DOHH2 (cell line): ENCODE results near the gene RSPO4.

Experiments
- H3F3A ChIP-seq: fragments of 200-600 bp; sonication (generic), shearing (Covaris generic); 2 replicates; pipeline ENCODE4 v1.6.0; 2016; ENCODE audit warnings: antibody characterized with exemption, mild to moderate bottlenecking; ENCODE audit not compliant: control insufficient read depth, insufficient read depth
- H3K27ac ChIP-seq: fragments of 200-600 bp; sonication (generic); 2 replicates; pipeline ENCODE4 v1.5.1; 2014; ENCODE audit warnings: low read depth, mild to moderate bottlenecking, low read length, moderate library complexity
- H3K27me3 ChIP-seq: fragments of 200-600 bp; sonication (generic); 2 replicates; pipeline ENCODE4 v1.6.1; 2014; ENCODE audit warnings: mild to moderate bottlenecking, low read length, mixed read lengths; ENCODE audit not compliant: control insufficient read depth
- H3K36me3 ChIP-seq: fragments of 200-600 bp; sonication (generic); 2 replicates; pipeline ENCODE4 v1.6.1; 2014; ENCODE audit warnings: mild to moderate bottlenecking, low read length, moderate library complexity, mixed read lengths; ENCODE audit not compliant: control insufficient read depth
- H3K4me1 ChIP-seq: fragments of 200-600 bp; sonication (generic); 2 replicates; pipeline ENCODE4 v1.6.1; 2014; ENCODE audit warnings: mild to moderate bottlenecking, low read length, mixed read lengths; ENCODE audit not compliant: control insufficient read depth
- H3K4me2 ChIP-seq: fragments of 200-600 bp; sonication (generic); 2 replicates; pipeline ENCODE4 v1.6.0; 2014; ENCODE audit warnings: mild to moderate bottlenecking, low read length, moderate library complexity
- H3K4me3 ChIP-seq: fragments of 200-600 bp; sonication (generic); 2 replicates; pipeline ENCODE4 v1.5.1; 2014; ENCODE audit warnings: mild to moderate bottlenecking, low read length, mixed read lengths
- H3K79me2 ChIP-seq: fragments of 200-600 bp; sonication (generic); 2 replicates; pipeline ENCODE4 v1.6.1; 2014; ENCODE audit warnings: mild to moderate bottlenecking, low read length, mixed read lengths; ENCODE audit not compliant: control insufficient read depth
- H3K9me2 ChIP-seq: fragments of 200-600 bp; sonication (generic); replicated peaks from 2 replicates; pipeline ENCODE4 v1.6.1; 2014; ENCODE audit warnings: mild to moderate bottlenecking, low read length, mixed read lengths; ENCODE audit not compliant: control insufficient read depth
- H3K9me3 ChIP-seq: fragments of 200-600 bp; sonication (generic); 2 replicates; pipeline ENCODE4 v1.6.1; 2014; ENCODE audit warnings: antibody characterized with exemption, low read length, mixed read lengths; ENCODE audit not compliant: control insufficient read depth, insufficient read depth
- H4K20me1 ChIP-seq: fragments of 200-600 bp; sonication (generic); 2 replicates; pipeline ENCODE4 v1.6.0; 2014; ENCODE audit warnings: low read depth, mild to moderate bottlenecking, antibody characterized with exemption, low read length, moderate library complexity; ENCODE audit not compliant: control insufficient read depth, insufficient read depth
- CTCF ChIP-seq: fragments of 200-600 bp; sonication (generic); IDR thresholded peaks from one replicate; pipeline ENCODE4 v1.5.1; 2014; ENCODE audit warnings: antibody characterized with exemption, mild to moderate bottlenecking, low read depth, low read length; ENCODE audit not compliant: poor library complexity, severe bottlenecking
- EZH2phosphoT487 ChIP-seq: fragments of 200-600 bp; sonication (generic); IDR thresholded peaks from 2 replicates; pipeline ENCODE4 v1.6.1; 2017; ENCODE audit warnings: borderline replicate concordance, mild to moderate bottlenecking, antibody characterized with exemption, low read length, moderate library complexity, mixed read lengths

RSPO4 gene

GRCh38 chr20:1041845-1042390 lies 39.8 kb upstream of the RSPO4 start:
- H3K9me3 ChIP-seq = no peaks in the 10 kb centered on the region
- no peaks in the 10 kb centered on the region for H4K20me1 ChIP-seq
- no peak overlapping the region for H3K4me2 ChIP-seq
- H3K27ac ChIP-seq = no peak overlapping the region
- H3K79me2 ChIP-seq = no peaks in the 10 kb centered on the region
- H3F3A ChIP-seq = no peaks in the 10 kb centered on the region
- no peaks in the 10 kb centered on the region for H3K4me1 ChIP-seq
- no peaks in the 10 kb centered on the region for H3K36me3 ChIP-seq
- TF ChIP-seq EZH2phosphoT487 = no peak
- TF ChIP-seq CTCF = no peak
- no peak overlapping the region for H3K4me3 ChIP-seq
- H3K27me3 ChIP-seq = no peaks in the 10 kb centered on the region
- no peaks in the 10 kb centered on the region for H3K9me2 ChIP-seq

GRCh38 chr20:1038205-1038604 lies 36.1 kb upstream of the RSPO4 start:
- Histone ChIP-seq H3K36me3 (no peaks in the 10 kb centered on the region), H3K4me3 (no peak overlapping the region), H3K9me2 (no peaks in the 10 kb centered on the region), H3K4me1 (no peaks in the 10 kb centered on the region), H3K27ac (no peak overlapping the region), H3K9me3 (no peaks in the 10 kb centered on the region), H4K20me1 (no peaks in the 10 kb centered on the region), H3K4me2 (no peak overlapping the region), H3K27me3 (no peaks in the 10 kb centered on the region), H3F3A (no peaks in the 10 kb centered on the region), H3K79me2 (no peaks in the 10 kb centered on the region)
- TF ChIP-seq CTCF (no peak), EZH2phosphoT487 (no peak)

GRCh38 chr20:1037039-1037438 lies 34.9 kb upstream of the RSPO4 start:
- Histone ChIP-seq H3F3A (no peaks in the 10 kb centered on the region), H3K36me3 (no peaks in the 10 kb centered on the region), H3K9me2 (no peaks in the 10 kb centered on the region), H4K20me1 (no peaks in the 10 kb centered on the region), H3K9me3 (no peaks in the 10 kb centered on the region), H3K27ac (no peak overlapping the region), H3K27me3 (no peaks in the 10 kb centered on the region), H3K79me2 (no peaks in the 10 kb centered on the region), H3K4me2 (no peak overlapping the region), H3K4me3 (no peak overlapping the region), H3K4me1 (no peaks in the 10 kb centered on the region)
- TF ChIP-seq CTCF = no peak
- no peak for TF ChIP-seq EZH2phosphoT487

GRCh38 chr20:1035466-1035865 lies 33.4 kb upstream of the RSPO4 start:
- no peaks in the 10 kb centered on the region for H3K9me3 ChIP-seq
- H3K27me3 ChIP-seq = no peaks in the 10 kb centered on the region
- no peaks in the 10 kb centered on the region for H3K4me1 ChIP-seq
- no peak overlapping the region for H3K4me3 ChIP-seq
- no peaks in the 10 kb centered on the region for H4K20me1 ChIP-seq
- no peaks in the 10 kb centered on the region for H3K36me3 ChIP-seq
- no peaks in the 10 kb centered on the region for H3K79me2 ChIP-seq
- no peak overlapping the region for H3K4me2 ChIP-seq
- H3F3A ChIP-seq = no peaks in the 10 kb centered on the region
- H3K9me2 ChIP-seq = no peaks in the 10 kb centered on the region
- no peak for TF ChIP-seq EZH2phosphoT487
- no peak for TF ChIP-seq CTCF
- no peak overlapping the region for H3K27ac ChIP-seq
